Activated T-cell treated with anti-CD3 and anti-CD28 coated beads, Interleukin-2, amount 50 U/mL, for 72 hours (primary cell): Measurements from ENCODE around the gene SOCS7. TPM values are rescaled to one million over a fixed set of nuclear protein-coding genes. Genes with fewer than 3 reads are reported as not detected.

Experiments used
- ATAC-seq, 2 donors: fragments of 150-1000 bp; cut with Tn5 transposase; replicated peaks in 1 of 2; 2 replicates each; pipeline ENCODE4 v1.10.0; 2021; ENCODE audit warnings: moderate library complexity in 2 of 2, mild to moderate bottlenecking in 1 of 2
- DNase-seq, 2 donors: peaks; one replicate each; pipeline ENCODE4 v3.0.0; 2021 to 2022; ENCODE audit warnings: mixed read lengths in 1 of 2
- H3K27ac Mint-ChIP-seq: one replicate; pipeline ENCODE4 v1.8.0; 2022; ENCODE audit warnings: mild to moderate bottlenecking, moderate library complexity, mixed read lengths
- H3K27me3 Mint-ChIP-seq: one replicate; pipeline ENCODE4 v1.8.0; 2022; ENCODE audit warnings: low read depth, mixed read lengths
- H3K36me3 Mint-ChIP-seq, 2 donors: one replicate each; pipeline ENCODE4 v1.8.0; 2022; ENCODE audit warnings: mixed read lengths in 2 of 2, mild to moderate bottlenecking in 1 of 2; ENCODE audit not compliant: insufficient read depth in 2 of 2
- H3K4me1 Mint-ChIP-seq: one replicate; pipeline ENCODE4 v1.8.0; 2022; ENCODE audit warnings: low read depth, mixed read lengths
- H3K4me3 Mint-ChIP-seq, 2 donors: one replicate each; pipeline ENCODE4 v1.8.0; 2022; ENCODE audit warnings: mild to moderate bottlenecking in 2 of 2, mixed read lengths in 2 of 2, moderate library complexity in 2 of 2
- H3K9me3 Mint-ChIP-seq, 2 donors: one replicate each; pipeline ENCODE4 v1.8.0; 2022; ENCODE audit warnings: mixed read lengths in 2 of 2
- total RNA-seq, 2 donors: library from RNA; stranded (reverse); gene quantifications; one replicate each; pipeline ENCODE4 v1.2.3, GENCODE V29; 2022

Gene SOCS7
- total RNA-seq, 2 donors from 2014 or later, result 35.7 to 44.7 TPM

- no peak for ATAC-seq
- Mint-ChIP-seq H3K9me3 (no peaks in the 10 kb centered on the region), H3K27me3 (no peaks in the 10 kb centered on the region), H3K36me3 (no peaks in the 10 kb centered on the region), H3K27ac (no peak overlapping the region), H3K4me3 (no peak overlapping the region), H3K4me1 (peaks cover 25% of the 10 kb centered on the region)
- DNase-seq, result no peak
Measured at GRCh38 chr17:38328620-38329019, 23.0 kb upstream of the SOCS7 start.

DNA sequence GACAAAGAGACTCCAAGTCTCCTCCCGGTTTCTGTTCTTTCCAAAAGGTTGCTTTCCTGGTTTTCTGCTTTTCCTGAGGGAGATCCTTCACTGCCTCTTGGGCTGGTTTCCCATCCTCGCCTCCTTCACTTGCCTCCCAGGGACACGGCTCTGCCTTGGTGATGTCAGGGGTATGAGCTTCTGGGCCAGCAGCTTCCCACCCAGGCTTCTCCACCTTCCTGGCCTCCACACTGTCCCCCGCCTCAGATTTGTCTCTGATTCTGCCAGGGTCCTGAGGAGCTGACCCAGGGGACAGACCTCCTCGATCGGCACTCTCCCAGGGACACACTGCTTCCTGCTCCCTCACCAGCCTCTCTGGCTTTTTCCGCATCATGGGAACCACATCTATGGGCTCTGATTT is 22.4 kb upstream of the SOCS7 start:
- H3K9me3 Mint-ChIP-seq, result no peaks in the 10 kb centered on the region
- H3K4me3 Mint-ChIP-seq, result no peak overlapping the region
- peaks cover 25% of the 10 kb centered on the region for H3K4me1 Mint-ChIP-seq
- ATAC-seq (no peak), DNase-seq (no peak)
- no peak overlapping the region for H3K27ac Mint-ChIP-seq
- no peaks in the 10 kb centered on the region for H3K27me3 Mint-ChIP-seq
- H3K36me3 Mint-ChIP-seq, result no peaks in the 10 kb centered on the region

DNA sequence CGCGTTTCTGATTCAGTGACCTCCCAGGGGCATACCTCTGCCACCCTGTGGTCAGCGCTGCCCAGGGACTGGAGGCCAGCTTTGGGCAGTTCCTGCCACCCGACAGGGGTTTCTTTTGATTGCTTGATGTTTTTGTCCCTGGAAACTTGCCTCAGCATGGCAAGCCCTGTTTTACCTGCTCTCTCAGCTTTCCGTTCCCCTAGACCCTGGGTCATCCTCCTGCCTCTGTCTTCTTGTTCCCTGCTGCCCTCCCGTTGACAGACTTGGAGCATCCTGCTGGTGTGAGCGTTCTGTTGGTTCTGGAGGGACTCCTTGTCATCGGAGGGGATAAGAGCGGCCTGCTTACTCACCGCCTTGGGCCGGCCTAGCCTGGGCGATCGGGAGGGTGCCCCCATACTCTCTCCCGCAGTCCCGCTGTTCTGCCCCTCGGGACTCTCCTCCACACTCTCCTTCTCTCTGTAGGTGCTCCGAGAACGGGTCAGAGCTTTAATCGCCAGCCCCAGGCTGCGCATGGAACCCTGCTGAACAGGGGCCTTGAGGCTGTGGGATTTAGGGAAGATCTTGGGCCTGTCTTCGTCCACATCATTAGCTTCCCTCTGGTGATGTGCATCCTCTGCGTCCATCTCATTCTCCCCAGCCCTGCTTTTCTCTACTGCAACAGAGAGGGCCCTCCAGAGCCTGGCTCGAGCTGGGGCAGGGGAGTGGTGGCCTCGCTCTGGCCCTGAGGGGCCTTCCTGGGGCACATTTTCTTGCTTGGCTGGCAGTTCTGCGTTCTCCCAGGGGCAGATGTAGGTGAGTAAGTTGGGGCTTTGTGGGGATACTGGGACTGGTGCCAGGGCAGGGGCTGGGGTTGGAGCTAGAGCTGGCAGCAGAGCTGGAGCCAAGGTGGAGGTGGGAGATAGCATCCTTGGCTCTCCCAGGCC is 21.6 kb upstream of the SOCS7 start:
- Mint-ChIP-seq H3K27me3 (no peaks in the 10 kb centered on the region), H3K27ac (no peak overlapping the region), H3K4me3 (no peak overlapping the region), H3K4me1 (peaks cover 22% of the 10 kb centered on the region), H3K36me3 (no peaks in the 10 kb centered on the region), H3K9me3 (no peaks in the 10 kb centered on the region)
- DNase-seq (no peak), ATAC-seq (no peak)

DNA sequence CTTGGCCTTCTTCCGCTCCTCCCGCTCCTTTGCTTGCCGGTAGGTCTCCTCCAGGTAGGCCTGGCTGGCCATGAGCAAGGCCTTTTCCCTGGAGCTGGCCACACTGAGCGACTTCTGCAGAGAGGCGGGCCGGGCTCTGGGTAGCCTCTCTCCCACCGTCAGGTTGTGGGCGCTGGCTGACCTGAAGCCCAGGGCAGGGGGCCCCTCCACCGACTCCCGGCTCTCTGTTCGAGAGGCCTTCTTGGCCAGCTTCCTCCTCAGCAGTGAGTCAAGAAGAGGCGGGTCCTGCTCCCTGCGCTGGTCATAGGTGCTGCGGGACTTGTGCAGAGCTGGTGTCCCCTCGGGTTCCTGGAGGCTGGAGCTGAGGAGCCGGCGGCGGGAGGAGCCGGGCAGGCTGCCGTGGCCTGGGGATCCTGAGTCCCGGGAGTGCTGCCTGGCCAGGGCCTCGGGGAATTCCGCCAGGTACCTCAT is 20.7 kb upstream of the SOCS7 start:
- Mint-ChIP-seq H3K9me3 (no peaks in the 10 kb centered on the region), H3K27me3 (no peaks in the 10 kb centered on the region), H3K36me3 (no peaks in the 10 kb centered on the region), H3K27ac (no peak overlapping the region), H3K4me3 (no peak overlapping the region), H3K4me1 (peaks cover 13% of the 10 kb centered on the region)
- ATAC-seq, result no peak
- DNase-seq, result no peak

GRCh38 chr17:38332735-38333134 is 18.9 kb upstream of the SOCS7 start:
- H3K27me3 Mint-ChIP-seq, result no peaks in the 10 kb centered on the region
- ATAC-seq (no peak), DNase-seq (no peak)
- H3K4me1 Mint-ChIP-seq, result peaks cover 5% of the 10 kb centered on the region
- no peak overlapping the region for H3K4me3 Mint-ChIP-seq
- no peaks in the 10 kb centered on the region for H3K9me3 Mint-ChIP-seq
- no peak overlapping the region for H3K27ac Mint-ChIP-seq
- H3K36me3 Mint-ChIP-seq, result no peaks in the 10 kb centered on the region

- ATAC-seq (peak; percentile 66 to 68), DNase-seq (peak; percentile 70)
- no peaks in the 10 kb centered on the region for H3K27me3 Mint-ChIP-seq
- no peaks in the 10 kb centered on the region for H3K9me3 Mint-ChIP-seq
- no peak overlapping the region for H3K27ac Mint-ChIP-seq
- no peaks in the 10 kb centered on the region for H3K36me3 Mint-ChIP-seq
- H3K4me1 Mint-ChIP-seq, result peaks cover 1% of the 10 kb centered on the region
- no peak overlapping the region for H3K4me3 Mint-ChIP-seq
Measured at GRCh38 chr17:38333635-38334295, 17.9 kb upstream of the SOCS7 start.

GRCh38 chr17:38334480-38335364 is 16.9 kb upstream of the SOCS7 start:
- H3K27me3 Mint-ChIP-seq, result no peaks in the 10 kb centered on the region
- DNase-seq (no peak), ATAC-seq (no peak)
- no peaks in the 10 kb centered on the region for H3K4me1 Mint-ChIP-seq
- H3K36me3 Mint-ChIP-seq, result no peaks in the 10 kb centered on the region
- no peaks in the 10 kb centered on the region for H3K9me3 Mint-ChIP-seq
- no peak overlapping the region for H3K27ac Mint-ChIP-seq
- no peak overlapping the region for H3K4me3 Mint-ChIP-seq

DNA sequence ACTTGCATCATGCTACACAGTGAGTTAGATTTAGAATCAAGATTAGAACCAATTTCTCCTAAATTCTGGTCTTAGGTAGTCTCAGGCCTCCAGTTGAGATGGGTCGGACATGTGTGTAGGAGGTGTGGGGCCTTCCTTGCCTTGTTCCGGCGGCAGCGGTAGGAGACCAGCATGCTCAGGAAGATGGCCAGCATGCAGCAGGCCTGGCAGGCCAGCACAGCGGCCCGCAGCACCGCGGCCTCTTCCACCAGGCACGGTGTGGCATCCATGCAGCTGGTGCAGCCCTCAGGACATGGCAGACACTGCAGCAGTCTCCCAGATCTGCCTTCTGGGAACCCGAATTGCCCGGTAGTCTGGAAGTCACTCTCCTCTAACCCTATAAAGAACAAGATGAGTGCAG is 14.8 kb upstream of the SOCS7 start:
- no peaks in the 10 kb centered on the region for H3K4me1 Mint-ChIP-seq
- no peaks in the 10 kb centered on the region for H3K36me3 Mint-ChIP-seq

GRCh38 chr17:38338053-38338452 is 13.6 kb upstream of the SOCS7 start:
- H3K36me3 Mint-ChIP-seq, result no peaks in the 10 kb centered on the region
- H3K9me3 Mint-ChIP-seq, result no peaks in the 10 kb centered on the region
- H3K4me3 Mint-ChIP-seq, result no peak overlapping the region
- ATAC-seq (no peak), DNase-seq (no peak)
- H3K27me3 Mint-ChIP-seq, result no peaks in the 10 kb centered on the region
- H3K4me1 Mint-ChIP-seq, result no peaks in the 10 kb centered on the region
- H3K27ac Mint-ChIP-seq, result no peak overlapping the region

More for the DNA sequence above, 14.8 kb upstream of the SOCS7 start:
- ATAC-seq, result no peak
- H3K27me3 Mint-ChIP-seq, result no peaks in the 10 kb centered on the region
- H3K9me3 Mint-ChIP-seq, result no peaks in the 10 kb centered on the region
- no peak overlapping the region for H3K27ac Mint-ChIP-seq
- no peak overlapping the region for H3K4me3 Mint-ChIP-seq
- no peak for DNase-seq

GRCh38 chr17:38338535-38338934 is 13.1 kb upstream of the SOCS7 start:
- Mint-ChIP-seq H3K36me3 (no peaks in the 10 kb centered on the region), H3K4me1 (no peaks in the 10 kb centered on the region), H3K27me3 (no peaks in the 10 kb centered on the region), H3K4me3 (no peak overlapping the region), H3K9me3 (no peaks in the 10 kb centered on the region), H3K27ac (no peak overlapping the region)
- no peak for ATAC-seq
- DNase-seq, result no peak

DNA sequence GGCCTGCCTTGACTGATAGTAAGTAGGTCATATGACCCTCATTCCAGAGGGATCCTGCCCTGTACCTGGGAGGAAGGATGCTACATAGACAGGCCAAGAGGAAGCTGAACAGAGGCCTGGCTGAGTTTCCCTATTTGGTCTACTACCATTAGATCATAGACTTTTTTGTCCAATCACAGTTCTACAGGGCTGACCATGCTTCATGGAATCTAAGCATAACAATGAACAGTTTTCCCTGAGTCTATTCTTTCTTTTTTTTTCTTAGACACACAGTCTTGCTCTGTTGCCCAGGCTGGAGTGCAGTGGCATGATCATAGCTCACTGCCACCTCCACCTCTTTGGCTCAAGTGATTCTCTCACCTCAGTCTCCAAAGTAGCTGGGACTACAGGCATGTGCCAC is 11.8 kb upstream of the SOCS7 start:
- H3K27me3 Mint-ChIP-seq, result no peaks in the 10 kb centered on the region
- ATAC-seq (no peak), DNase-seq (no peak)
- no peaks in the 10 kb centered on the region for H3K4me1 Mint-ChIP-seq
- H3K36me3 Mint-ChIP-seq, result no peaks in the 10 kb centered on the region
- H3K4me3 Mint-ChIP-seq, result no peak overlapping the region
- no peak overlapping the region for H3K27ac Mint-ChIP-seq
- H3K9me3 Mint-ChIP-seq, result no peaks in the 10 kb centered on the region

GRCh38 chr17:38341035-38341721 is 10.5 kb upstream of the SOCS7 start:
- DNase-seq, result no peak
- ATAC-seq, result no peak
- no peaks in the 10 kb centered on the region for H3K4me1 Mint-ChIP-seq
- no peaks in the 10 kb centered on the region for H3K27me3 Mint-ChIP-seq
- no peaks in the 10 kb centered on the region for H3K36me3 Mint-ChIP-seq
- H3K4me3 Mint-ChIP-seq, result no peak overlapping the region
- no peaks in the 10 kb centered on the region for H3K9me3 Mint-ChIP-seq
- H3K27ac Mint-ChIP-seq, result no peak overlapping the region
